ENCODE data around the gene CPNE5. TPM values are rescaled to one million over a fixed set of nuclear protein-coding genes. Genes with fewer than 3 reads are reported as not detected.

CPNE5 gene
- total and polyA plus RNA-seq, 3 donors from 2014 or later: 44.2 to 137 (median 97.8) TPM

DNA sequence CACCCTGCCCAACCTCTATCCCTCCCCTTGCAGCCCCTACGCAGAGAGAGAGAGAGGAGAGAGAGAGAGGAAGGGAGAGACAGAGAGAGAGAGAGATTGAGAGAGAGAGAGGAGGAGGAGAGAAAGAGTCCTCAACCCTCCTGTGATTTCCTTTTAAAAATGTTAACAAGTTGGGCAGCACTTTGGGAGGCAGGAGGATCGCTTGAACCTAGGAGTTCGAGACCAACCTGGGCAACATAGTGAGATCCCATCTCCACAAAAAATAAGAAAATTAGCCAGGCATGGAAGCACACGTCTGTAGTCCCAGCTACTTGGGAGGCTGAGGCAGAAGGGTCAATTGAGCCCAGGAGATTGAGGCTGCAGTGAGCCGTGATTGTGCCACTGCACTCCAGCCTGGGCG is 30.1 kb downstream of the CPNE5 start:
- Histone ChIP-seq H3K36me3 (ENCODE audit: low read depth, missing control alignments) (no peaks in the 10 kb centered on the region), H3K4me1 (no peaks in the 10 kb centered on the region), H3K4me3 (no peak overlapping the region), H3K9me3 (no peaks in the 10 kb centered on the region), H3K27me3 (no peaks in the 10 kb centered on the region), H3K27ac (no peak overlapping the region)
- no peak for TF ChIP-seq POLR2A (IDR thresholded peaks at IDR 0.05)
- TF ChIP-seq, protein P1, sequence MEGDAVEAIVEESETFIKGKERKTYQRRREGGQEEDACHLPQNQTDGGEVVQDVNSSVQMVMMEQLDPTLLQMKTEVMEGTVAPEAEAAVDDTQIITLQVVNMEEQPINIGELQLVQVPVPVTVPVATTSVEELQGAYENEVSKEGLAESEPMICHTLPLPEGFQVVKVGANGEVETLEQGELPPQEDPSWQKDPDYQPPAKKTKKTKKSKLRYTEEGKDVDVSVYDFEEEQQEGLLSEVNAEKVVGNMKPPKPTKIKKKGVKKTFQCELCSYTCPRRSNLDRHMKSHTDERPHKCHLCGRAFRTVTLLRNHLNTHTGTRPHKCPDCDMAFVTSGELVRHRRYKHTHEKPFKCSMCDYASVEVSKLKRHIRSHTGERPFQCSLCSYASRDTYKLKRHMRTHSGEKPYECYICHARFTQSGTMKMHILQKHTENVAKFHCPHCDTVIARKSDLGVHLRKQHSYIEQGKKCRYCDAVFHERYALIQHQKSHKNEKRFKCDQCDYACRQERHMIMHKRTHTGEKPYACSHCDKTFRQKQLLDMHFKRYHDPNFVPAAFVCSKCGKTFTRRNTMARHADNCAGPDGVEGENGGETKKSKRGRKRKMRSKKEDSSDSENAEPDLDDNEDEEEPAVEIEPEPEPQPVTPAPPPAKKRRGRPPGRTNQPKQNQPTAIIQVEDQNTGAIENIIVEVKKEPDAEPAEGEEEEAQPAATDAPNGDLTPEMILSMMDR (IDR thresholded peaks at IDR 0.05): no peak
- no peak for DNase-seq
- 79 to 81% methylated on average over 6 of the region's 6 CpGs for WGBS, 2 donors
- intact Hi-C loops (cut with DNase I; ENCODE audit: low total_unique reads): no loop called here

DNA sequence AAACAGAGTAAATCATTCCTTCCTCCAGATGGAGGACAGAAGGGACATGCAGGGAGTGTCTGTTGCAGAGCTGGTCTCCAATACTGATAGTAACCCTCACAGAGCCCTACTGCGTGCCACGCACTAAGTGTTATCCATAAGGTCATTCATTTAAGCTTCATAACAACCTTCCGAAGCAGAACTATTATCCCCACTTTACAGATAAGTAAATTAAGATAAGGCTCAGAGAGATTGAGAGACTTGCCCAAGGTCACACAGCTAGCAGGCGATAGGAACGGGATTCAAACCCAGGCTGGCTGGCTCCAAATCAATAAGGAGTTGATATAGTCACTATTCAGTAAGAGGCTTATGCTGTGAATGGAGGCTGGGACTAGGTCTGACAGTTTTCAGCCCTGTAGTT is 30.6 kb downstream of the CPNE5 start:
- Histone ChIP-seq H3K36me3 (ENCODE audit: low read depth, missing control alignments) (no peaks in the 10 kb centered on the region), H3K9me3 (no peaks in the 10 kb centered on the region), H3K27me3 (no peaks in the 10 kb centered on the region), H3K27ac (no peak overlapping the region), H3K4me1 (no peaks in the 10 kb centered on the region), H3K4me3 (no peak overlapping the region)
- intact Hi-C loops (cut with DNase I; ENCODE audit: low total_unique reads): no loop called here
- TF ChIP-seq, protein P1 (IDR thresholded peaks at IDR 0.05): no peak
- TF ChIP-seq POLR2A (IDR thresholded peaks at IDR 0.05): no peak
- WGBS, 2 donors: 56 to 73% methylated on average over 5 of the region's 5 CpGs
- no peak for DNase-seq

DNA sequence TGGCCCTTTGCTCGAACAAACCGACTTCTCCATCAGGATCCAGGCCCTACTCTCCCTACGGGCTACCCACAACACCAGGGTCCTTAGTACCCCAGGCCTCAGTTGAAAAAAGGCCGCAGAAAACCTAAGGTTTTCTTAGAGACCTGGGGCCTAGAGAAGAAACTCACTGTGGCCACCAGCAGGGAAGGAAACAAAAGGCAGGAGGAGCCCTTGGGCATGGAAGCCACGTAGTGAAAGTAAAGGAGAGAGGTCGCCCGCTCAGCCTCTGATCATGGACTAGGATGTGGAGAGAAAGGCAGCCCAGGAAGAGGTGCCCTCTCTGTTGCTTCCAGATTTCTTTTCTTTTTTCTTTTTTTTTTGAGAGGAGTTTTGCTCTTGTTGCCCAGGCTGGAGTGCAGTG is 31.5 kb downstream of the CPNE5 start:
- DNase-seq: no peak
- 94 to 95% methylated on average over 7 of the region's 7 CpGs for WGBS, 2 donors
- H3K27me3 ChIP-seq: no peaks in the 10 kb centered on the region
- H3K36me3 ChIP-seq (ENCODE audit: low read depth, missing control alignments): no peaks in the 10 kb centered on the region
- no peaks in the 10 kb centered on the region for H3K4me1 ChIP-seq
- H3K9me3 ChIP-seq: no peaks in the 10 kb centered on the region
- H3K4me3 ChIP-seq: no peak overlapping the region
- TF ChIP-seq, protein P1 (IDR thresholded peaks at IDR 0.05): no peak
- no peak for TF ChIP-seq POLR2A (IDR thresholded peaks at IDR 0.05)
- intact Hi-C loops (cut with DNase I; ENCODE audit: low total_unique reads): no loop called here
- no peak overlapping the region for H3K27ac ChIP-seq

DNA sequence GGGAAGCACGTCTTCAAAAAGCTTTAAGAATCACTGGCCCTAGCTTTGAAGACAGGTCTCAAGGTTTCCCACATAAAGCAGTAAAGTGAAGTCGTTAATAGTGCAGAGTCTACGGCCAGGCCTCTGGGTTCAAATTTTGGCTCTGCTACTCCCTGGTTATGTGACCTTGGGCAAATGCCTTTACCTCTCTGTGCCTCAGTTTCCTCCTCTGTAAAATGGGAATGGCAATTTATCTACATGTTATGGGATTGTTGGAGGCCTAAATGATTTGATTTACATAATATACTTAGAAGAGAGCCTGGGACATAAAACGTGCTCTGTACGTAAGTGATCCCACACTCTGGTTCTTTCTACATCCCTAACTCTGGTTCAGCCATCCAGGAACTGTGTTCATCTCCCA is 32.1 kb downstream of the CPNE5 start:
- intact Hi-C loops (cut with DNase I; ENCODE audit: low total_unique reads): no loop called here
- TF ChIP-seq POLR2A (IDR thresholded peaks at IDR 0.05): no peak
- TF ChIP-seq, protein P1 (IDR thresholded peaks at IDR 0.05): no peak
- DNase-seq: no peak
- Histone ChIP-seq H3K9me3 (no peaks in the 10 kb centered on the region), H3K4me1 (no peaks in the 10 kb centered on the region), H3K27me3 (no peaks in the 10 kb centered on the region), H3K36me3 (ENCODE audit: low read depth, missing control alignments) (no peaks in the 10 kb centered on the region), H3K4me3 (no peak overlapping the region), H3K27ac (no peak overlapping the region)
- WGBS, 2 donors: 67 to 91% methylated on average over 5 of the region's 5 CpGs

DNA sequence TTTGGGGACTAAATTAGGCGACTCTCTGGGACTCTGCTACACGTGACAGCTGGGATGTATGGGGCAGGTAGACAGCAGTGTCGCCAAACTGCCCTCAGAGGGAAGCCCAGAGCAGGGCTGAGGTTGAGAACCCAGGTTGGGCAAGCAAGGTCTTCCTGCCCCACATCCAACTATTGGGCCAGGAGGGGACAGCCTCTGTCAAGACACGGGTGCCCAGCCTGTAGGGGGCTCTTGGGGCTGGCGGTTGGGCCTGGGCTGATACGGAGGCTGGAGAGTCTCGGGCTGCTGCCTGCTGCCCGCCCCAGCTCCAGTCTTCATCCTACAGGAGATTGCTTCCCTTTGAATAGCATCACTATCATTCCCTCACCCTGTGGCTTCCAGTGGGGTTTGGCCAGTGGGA is 33.3 kb downstream of the CPNE5 start:
- H3K36me3 ChIP-seq (ENCODE audit: low read depth, missing control alignments): no peaks in the 10 kb centered on the region
- intact Hi-C loops (cut with DNase I; ENCODE audit: low total_unique reads): no loop called here
- no peaks in the 10 kb centered on the region for H3K4me1 ChIP-seq
- no peak for DNase-seq
- no peaks in the 10 kb centered on the region for H3K9me3 ChIP-seq
- no peak overlapping the region for H3K27ac ChIP-seq
- H3K27me3 ChIP-seq: no peaks in the 10 kb centered on the region
- no peak for TF ChIP-seq POLR2A (IDR thresholded peaks at IDR 0.05)
- TF ChIP-seq, protein P1 (IDR thresholded peaks at IDR 0.05): no peak
- 88 to 90% methylated on average over 8 of the region's 8 CpGs for WGBS, 2 donors
- H3K4me3 ChIP-seq: no peak overlapping the region
